NT2/D1 (cell line): ENCODE data around the gene AKAP13.

ENCODE experiments used
- YY1 ChIP-seq: IDR thresholded peaks from 2 replicates; pipeline ENCODE4 v1.6.1; 2011; ENCODE audit not compliant: insufficient read length, insufficient read depth
- ZNF274 ChIP-seq: IDR thresholded peaks from 2 replicates; pipeline ENCODE4 v1.6.1; 2011; ENCODE audit warnings: mild to moderate bottlenecking, low read depth, low read length

- TF ChIP-seq ZNF274, result no peak
- no peak for TF ChIP-seq YY1
Observed at GRCh38 chr15:85752124-85752475, 371.7 kb downstream of the AKAP13 start.
